ENCODE measurements around the gene TADA2B.

The TADA2B gene

GRCh38 chr4:7027284-7027683 is 15.9 kb upstream of the TADA2B start:
- no peak overlapping the region for H3K27ac ChIP-seq (ENCODE audit: low read length)
- H3K4me2 ChIP-seq (ENCODE audit: low read length), result no peak overlapping the region
- H3K36me3 ChIP-seq (replicated peaks; ENCODE audit: low read depth, low read length), result peaks cover 25% of the 10 kb centered on the region
- TF ChIP-seq EZH2phosphoT487 (IDR thresholded peaks at IDR 0.05; ENCODE audit: low read depth) (no peak), CTCF (IDR thresholded peaks at IDR 0.05; ENCODE audit: low read depth, low read length) (no peak)
- H3K4me3 ChIP-seq (ENCODE audit: low read length), result no peak overlapping the region
- no peaks in the 10 kb centered on the region for H3K4me1 ChIP-seq (ENCODE audit: low read length)
- H3K9me3 ChIP-seq (ENCODE audit: insufficient read depth, low read length), result no peaks in the 10 kb centered on the region
- no peaks in the 10 kb centered on the region for H4K20me1 ChIP-seq (ENCODE audit: insufficient read depth, low read length)
- no peak overlapping the region for H2AFZ ChIP-seq (ENCODE audit: low read depth, low read length)
- H3K9ac ChIP-seq (ENCODE audit: low read length), result no peak overlapping the region
- H3K79me2 ChIP-seq (ENCODE audit: low read length), result no peaks in the 10 kb centered on the region
- H3K27me3 ChIP-seq (ENCODE audit: low read depth, low read length), result no peaks in the 10 kb centered on the region

- H3K9me3 ChIP-seq (ENCODE audit: insufficient read depth, low read length), result no peaks in the 10 kb centered on the region
- TF ChIP-seq CTCF (IDR thresholded peaks at IDR 0.05; ENCODE audit: low read depth, low read length) (no peak), EZH2phosphoT487 (IDR thresholded peaks at IDR 0.05; ENCODE audit: low read depth) (no peak)
- H4K20me1 ChIP-seq (ENCODE audit: insufficient read depth, low read length), result no peaks in the 10 kb centered on the region
- no peaks in the 10 kb centered on the region for H3K27me3 ChIP-seq (ENCODE audit: low read depth, low read length)
- no peak overlapping the region for H3K9ac ChIP-seq (ENCODE audit: low read length)
- H3K79me2 ChIP-seq (ENCODE audit: low read length), result no peaks in the 10 kb centered on the region
- no peak overlapping the region for H3K4me2 ChIP-seq (ENCODE audit: low read length)
- no peak overlapping the region for H3K27ac ChIP-seq (ENCODE audit: low read length)
- H3K4me3 ChIP-seq (ENCODE audit: low read length), result no peak overlapping the region
- peaks cover 28% of the 10 kb centered on the region for H3K36me3 ChIP-seq (replicated peaks; ENCODE audit: low read depth, low read length)
- H2AFZ ChIP-seq (ENCODE audit: low read depth, low read length), result no peak overlapping the region
- H3K4me1 ChIP-seq (ENCODE audit: low read length), result no peaks in the 10 kb centered on the region
Measured at GRCh38 chr4:7027913-7028312, 15.3 kb upstream of the TADA2B start.

- Histone ChIP-seq H3K27ac (ENCODE audit: low read length) (no peak overlapping the region), H2AFZ (ENCODE audit: low read depth, low read length) (no peak overlapping the region), H3K4me3 (ENCODE audit: low read length) (no peak overlapping the region), H4K20me1 (ENCODE audit: insufficient read depth, low read length) (no peaks in the 10 kb centered on the region), H3K79me2 (ENCODE audit: low read length) (no peaks in the 10 kb centered on the region), H3K9me3 (ENCODE audit: insufficient read depth, low read length) (no peaks in the 10 kb centered on the region), H3K36me3 (replicated peaks; ENCODE audit: low read depth, low read length) (peaks cover 28% of the 10 kb centered on the region), H3K4me2 (ENCODE audit: low read length) (no peak overlapping the region), H3K4me1 (ENCODE audit: low read length) (no peaks in the 10 kb centered on the region), H3K27me3 (ENCODE audit: low read depth, low read length) (no peaks in the 10 kb centered on the region), H3K9ac (ENCODE audit: low read length) (no peak overlapping the region)
- no peak for TF ChIP-seq EZH2phosphoT487 (IDR thresholded peaks at IDR 0.05; ENCODE audit: low read depth)
- TF ChIP-seq CTCF (IDR thresholded peaks at IDR 0.05; ENCODE audit: low read depth, low read length), result no peak
Measured at GRCh38 chr4:7029212-7029611, 14.0 kb upstream of the TADA2B start.

GRCh38 chr4:7029921-7030320 is 13.3 kb upstream of the TADA2B start:
- Histone ChIP-seq H3K36me3 (replicated peaks; ENCODE audit: low read depth, low read length) (peaks cover 28% of the 10 kb centered on the region), H4K20me1 (ENCODE audit: insufficient read depth, low read length) (no peaks in the 10 kb centered on the region), H3K79me2 (ENCODE audit: low read length) (no peaks in the 10 kb centered on the region), H3K4me1 (ENCODE audit: low read length) (no peaks in the 10 kb centered on the region), H3K27ac (ENCODE audit: low read length) (no peak overlapping the region), H3K27me3 (ENCODE audit: low read depth, low read length) (no peaks in the 10 kb centered on the region), H3K4me3 (ENCODE audit: low read length) (no peak overlapping the region), H3K9me3 (ENCODE audit: insufficient read depth, low read length) (no peaks in the 10 kb centered on the region), H3K4me2 (ENCODE audit: low read length) (no peak overlapping the region), H2AFZ (ENCODE audit: low read depth, low read length) (no peak overlapping the region), H3K9ac (ENCODE audit: low read length) (no peak overlapping the region)
- TF ChIP-seq CTCF (IDR thresholded peaks at IDR 0.05; ENCODE audit: low read depth, low read length), result no peak
- TF ChIP-seq EZH2phosphoT487 (IDR thresholded peaks at IDR 0.05; ENCODE audit: low read depth), result no peak
